Muscle layer of duodenum (tissue), 2 donors: ENCODE data around the gene IL23R.

Experiments
- H3K27ac ChIP-seq: one replicate; pipeline ENCODE4 v1.7.0; 2013; ENCODE audit warnings: mild to moderate bottlenecking, low read length
- H3K27me3 ChIP-seq: one replicate; pipeline ENCODE4 v1.7.0; 2013; ENCODE audit warnings: low read depth, mild to moderate bottlenecking, control low read depth, low read length
- H3K36me3 ChIP-seq, 2 donors: one replicate each; pipeline ENCODE4 v1.7.0; 2013; ENCODE audit warnings: low read length in 2 of 2, control low read depth in 1 of 2, mild to moderate bottlenecking in 1 of 2; ENCODE audit not compliant: insufficient read depth in 2 of 2, control insufficient read depth in 1 of 2
- H3K4me1 ChIP-seq, 2 donors: one replicate each; pipeline ENCODE4 v1.7.0; 2013; ENCODE audit warnings: low read length in 2 of 2, mild to moderate bottlenecking in 2 of 2, control low read depth in 1 of 2, moderate library complexity in 1 of 2; ENCODE audit not compliant: insufficient read depth in 2 of 2, control insufficient read depth in 1 of 2
- H3K4me3 ChIP-seq, 2 donors: one replicate each; pipeline ENCODE4 v1.7.0; 2013; ENCODE audit warnings: low read length in 2 of 2, low read depth in 1 of 2, mild to moderate bottlenecking in 1 of 2
- H3K9me3 ChIP-seq, 2 donors: one replicate each; pipeline ENCODE4 v1.7.0; 2013; ENCODE audit warnings: low read length in 2 of 2, control low read depth in 1 of 2, mild to moderate bottlenecking in 1 of 2; ENCODE audit not compliant: control insufficient read depth in 1 of 2
- donor health status: healthy.

The IL23R gene

DNA sequence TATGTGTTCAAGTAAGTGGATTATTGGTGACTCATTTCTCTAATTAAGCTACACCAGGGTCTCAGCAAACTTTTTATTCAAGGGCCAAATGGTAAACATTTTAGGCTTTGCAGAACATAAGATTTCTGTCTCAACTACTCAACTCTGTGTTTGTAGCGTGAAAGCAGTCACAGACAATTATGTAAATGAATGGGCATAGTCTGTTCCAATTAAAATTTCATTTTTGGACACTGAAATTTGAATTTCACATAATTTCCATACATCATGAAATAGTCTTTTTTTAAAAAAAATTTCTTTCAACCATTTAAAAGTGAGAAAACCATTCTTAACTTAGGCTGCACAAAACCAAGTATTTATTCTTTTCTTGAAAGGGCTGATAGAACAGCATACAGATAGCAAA is 50.1 kb downstream of the IL23R start:
- Histone ChIP-seq H3K4me1 (no peaks in the 10 kb centered on the region), H3K27ac (no peak overlapping the region), H3K36me3 (no peaks in the 10 kb centered on the region), H3K9me3 (no peaks in the 10 kb centered on the region), H3K4me3 (no peak overlapping the region), H3K27me3 (no peaks in the 10 kb centered on the region)

DNA sequence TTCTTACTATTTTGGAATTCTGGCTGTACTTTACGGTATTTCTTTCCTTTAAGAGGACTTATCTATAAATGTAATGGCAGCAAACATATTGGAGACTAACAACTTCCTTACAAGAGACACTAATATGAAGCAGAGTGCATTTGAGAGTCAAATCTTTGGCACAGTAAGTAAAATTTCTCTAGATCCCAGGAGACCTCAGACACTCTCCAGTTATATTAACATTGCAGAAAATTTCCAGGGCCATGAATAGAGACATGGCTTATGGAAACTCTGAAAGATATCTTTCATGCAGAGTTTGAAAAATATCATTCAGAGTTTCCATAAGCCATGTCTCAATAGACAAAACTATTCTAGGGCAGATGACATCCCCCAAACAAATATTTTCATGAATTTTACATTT is 51.2 kb downstream of the IL23R start:
- Histone ChIP-seq H3K4me3 (no peak overlapping the region), H3K27me3 (no peaks in the 10 kb centered on the region), H3K4me1 (no peaks in the 10 kb centered on the region), H3K36me3 (no peaks in the 10 kb centered on the region), H3K27ac (no peak overlapping the region), H3K9me3 (no peaks in the 10 kb centered on the region)

DNA sequence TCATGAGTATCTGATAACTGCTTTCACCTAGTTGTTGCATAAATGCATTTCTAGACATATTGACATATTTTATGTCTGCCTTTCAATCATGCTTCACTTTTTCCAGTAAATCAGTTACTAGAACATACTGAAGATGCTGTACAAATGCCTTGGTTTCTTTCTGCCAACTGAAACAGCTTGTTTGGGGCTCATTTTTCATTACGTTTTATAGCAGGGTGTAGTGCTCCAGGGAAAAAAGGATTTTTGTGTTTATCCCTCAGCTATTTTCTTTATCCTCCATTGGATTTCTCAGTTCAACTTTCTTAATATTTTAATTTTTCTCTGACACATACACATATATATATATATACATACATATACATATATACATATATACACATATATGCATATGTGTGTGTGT is 51.7 kb downstream of the IL23R start:
- Histone ChIP-seq H3K36me3 (no peaks in the 10 kb centered on the region), H3K9me3 (no peaks in the 10 kb centered on the region), H3K27ac (no peak overlapping the region), H3K4me3 (no peak overlapping the region), H3K27me3 (no peaks in the 10 kb centered on the region), H3K4me1 (no peaks in the 10 kb centered on the region)

DNA sequence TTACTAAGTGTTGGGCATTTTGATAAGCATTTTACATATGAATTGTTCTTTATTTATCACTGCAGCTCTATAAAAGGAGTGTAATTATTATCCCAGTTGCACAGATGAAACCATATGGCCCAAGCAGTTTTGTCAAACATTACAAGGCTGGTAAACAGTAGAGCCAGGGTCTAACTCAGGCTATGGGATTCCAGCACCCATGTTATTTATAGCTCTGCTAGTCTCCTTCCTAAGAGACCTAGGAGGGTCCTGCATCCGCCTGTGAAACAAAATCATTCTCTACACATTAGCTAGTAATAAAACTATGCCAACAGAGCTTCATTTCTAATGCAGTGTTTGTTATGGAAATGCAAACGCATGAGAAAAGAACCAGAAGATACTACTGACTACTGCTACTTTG is 58.6 kb downstream of the IL23R start:
- Histone ChIP-seq H3K27ac (no peak overlapping the region), H3K27me3 (no peaks in the 10 kb centered on the region), H3K4me1 (no peaks in the 10 kb centered on the region)

DNA sequence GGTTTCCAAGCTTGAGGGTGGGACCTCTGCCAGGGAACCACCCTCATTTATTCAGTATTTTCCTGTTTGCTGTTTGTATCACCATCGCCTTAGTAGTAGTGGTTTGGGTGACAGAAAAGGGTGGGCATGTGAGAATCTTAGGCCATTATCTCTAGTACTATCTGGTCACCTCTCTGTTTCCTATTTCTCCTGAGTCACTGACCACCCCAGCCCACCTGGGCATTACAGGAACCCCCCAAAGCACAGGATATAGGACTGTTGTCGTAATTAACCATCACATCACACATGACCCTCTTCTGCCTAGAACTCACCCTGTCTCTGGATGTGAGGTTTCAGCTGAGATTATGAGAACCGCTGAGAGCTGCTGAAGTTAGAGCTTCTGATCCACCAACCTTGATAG is 60.4 kb downstream of the IL23R start:
- H3K9me3 ChIP-seq, result no peaks in the 10 kb centered on the region
- H3K27ac ChIP-seq, result no peak overlapping the region
- no peaks in the 10 kb centered on the region for H3K27me3 ChIP-seq
- no peak overlapping the region for H3K4me3 ChIP-seq
- no peaks in the 10 kb centered on the region for H3K36me3 ChIP-seq
- no peaks in the 10 kb centered on the region for H3K4me1 ChIP-seq

More for the DNA sequence above, 58.6 kb downstream of the IL23R start:
- Histone ChIP-seq H3K9me3 (no peaks in the 10 kb centered on the region), H3K4me3 (no peak overlapping the region), H3K36me3 (no peaks in the 10 kb centered on the region)

DNA sequence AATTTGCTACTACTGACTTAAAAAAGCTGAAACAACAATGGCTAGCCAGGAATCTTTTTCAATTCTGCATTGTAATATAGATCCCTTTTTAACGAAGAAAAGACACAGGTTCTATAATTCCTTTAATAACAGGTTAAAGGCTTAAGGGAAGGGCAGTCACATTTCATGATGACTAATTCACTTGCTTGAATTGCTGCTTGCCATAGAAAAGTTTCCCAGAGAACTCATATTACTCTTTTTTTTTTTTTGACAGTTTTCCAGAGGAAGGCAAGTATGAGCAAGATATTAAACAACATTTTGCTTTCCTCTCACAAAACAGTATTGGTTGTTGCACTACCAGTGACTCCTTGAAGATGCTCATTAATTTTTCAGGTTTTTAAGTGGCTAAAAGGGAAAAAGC is 60.9 kb downstream of the IL23R start:
- H3K4me1 ChIP-seq, result no peaks in the 10 kb centered on the region
- no peaks in the 10 kb centered on the region for H3K36me3 ChIP-seq
- no peaks in the 10 kb centered on the region for H3K9me3 ChIP-seq
- no peak overlapping the region for H3K4me3 ChIP-seq
- H3K27me3 ChIP-seq, result no peaks in the 10 kb centered on the region
- H3K27ac ChIP-seq, result no peak overlapping the region

DNA sequence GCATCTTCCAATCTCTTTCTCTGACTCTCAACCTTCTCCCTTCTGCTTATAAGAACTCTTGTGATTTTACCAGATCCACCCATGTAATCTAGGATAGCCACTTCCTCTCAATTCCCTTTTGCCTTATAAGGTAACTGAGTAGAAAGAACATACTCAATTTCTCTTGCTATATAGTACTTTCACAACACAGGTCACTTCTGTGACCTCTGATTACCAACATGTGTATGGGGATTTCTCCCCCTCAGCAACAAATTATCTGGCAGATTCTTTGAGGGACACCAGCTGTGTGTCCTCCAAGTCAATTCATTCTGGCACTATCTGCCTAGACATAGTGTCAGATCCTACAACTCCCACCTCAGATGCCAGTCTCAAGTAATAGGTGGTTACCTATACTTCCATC is 62.5 kb downstream of the IL23R start:
- Histone ChIP-seq H3K9me3 (no peaks in the 10 kb centered on the region), H3K4me3 (no peak overlapping the region), H3K27me3 (no peaks in the 10 kb centered on the region), H3K4me1 (no peaks in the 10 kb centered on the region), H3K27ac (no peak overlapping the region), H3K36me3 (no peaks in the 10 kb centered on the region)

DNA sequence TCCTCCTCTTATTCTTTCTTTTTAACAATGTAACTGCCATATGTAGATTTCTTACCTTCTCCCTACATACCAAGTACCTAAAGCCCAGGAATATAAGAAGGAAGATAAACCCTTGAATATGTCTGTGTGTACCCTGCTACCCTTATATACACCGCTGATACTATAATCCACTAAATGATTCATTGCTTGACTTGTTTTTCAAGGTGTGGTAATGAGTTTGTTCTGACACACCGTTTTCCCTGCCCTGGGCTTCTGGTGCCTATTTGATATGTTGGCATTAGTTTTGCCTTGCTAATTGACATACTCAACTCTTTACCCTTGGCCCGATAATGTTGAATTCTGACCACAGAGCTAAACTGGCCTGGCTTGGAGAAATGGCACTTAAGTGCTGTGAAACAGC is 64.3 kb downstream of the IL23R start:
- H3K27ac ChIP-seq, result no peak overlapping the region
- H3K4me1 ChIP-seq, result no peaks in the 10 kb centered on the region
- no peak overlapping the region for H3K4me3 ChIP-seq
- H3K36me3 ChIP-seq, result no peaks in the 10 kb centered on the region
- no peaks in the 10 kb centered on the region for H3K9me3 ChIP-seq
- no peaks in the 10 kb centered on the region for H3K27me3 ChIP-seq

DNA sequence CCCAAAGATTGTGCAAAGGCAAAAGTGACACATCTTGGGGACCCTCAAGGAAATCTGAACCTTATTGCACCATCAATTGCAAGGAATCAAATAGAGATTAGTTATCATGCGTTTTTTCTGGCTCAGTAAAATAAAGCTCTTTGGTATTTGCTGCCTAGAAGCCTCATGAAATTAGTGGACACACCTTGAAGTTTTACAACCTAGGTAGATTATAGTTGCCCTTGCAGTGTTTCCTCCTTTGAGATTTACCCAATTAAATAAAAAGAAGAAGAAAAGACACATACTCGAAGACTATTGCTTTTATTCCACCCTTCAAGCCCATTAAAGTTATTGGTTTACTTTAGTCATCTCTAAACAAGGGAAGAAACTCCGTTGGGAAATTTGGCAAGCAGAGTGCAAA is 70.0 kb downstream of the IL23R start:
- no peak overlapping the region for H3K4me3 ChIP-seq
- H3K9me3 ChIP-seq, result no peaks in the 10 kb centered on the region
- H3K27ac ChIP-seq, result no peak overlapping the region
- H3K36me3 ChIP-seq, result no peaks in the 10 kb centered on the region
- H3K4me1 ChIP-seq, result no peaks in the 10 kb centered on the region
- no peaks in the 10 kb centered on the region for H3K27me3 ChIP-seq

DNA sequence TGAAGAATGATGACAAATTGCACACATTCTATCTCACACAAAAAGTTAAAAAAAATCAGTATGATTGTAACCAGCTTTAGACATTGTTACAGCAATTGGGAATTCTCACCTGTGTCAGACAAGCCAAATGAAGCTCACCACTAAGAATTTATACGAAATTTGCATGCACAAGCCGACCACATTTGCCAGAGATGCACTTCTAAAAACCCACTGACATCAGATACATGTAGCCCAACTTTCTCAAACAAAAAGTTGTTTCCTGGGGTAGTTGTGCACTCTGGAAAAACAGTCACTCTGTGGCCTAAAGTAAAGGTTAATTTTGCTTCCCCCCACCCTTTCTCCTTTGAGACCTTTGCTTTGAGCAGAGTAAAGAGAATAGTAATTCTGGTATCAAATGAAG is 73.5 kb downstream of the IL23R start:
- Histone ChIP-seq H3K4me1 (no peaks in the 10 kb centered on the region), H3K27me3 (no peaks in the 10 kb centered on the region), H3K27ac (no peak overlapping the region), H3K36me3 (no peaks in the 10 kb centered on the region), H3K9me3 (no peaks in the 10 kb centered on the region), H3K4me3 (no peak overlapping the region)

DNA sequence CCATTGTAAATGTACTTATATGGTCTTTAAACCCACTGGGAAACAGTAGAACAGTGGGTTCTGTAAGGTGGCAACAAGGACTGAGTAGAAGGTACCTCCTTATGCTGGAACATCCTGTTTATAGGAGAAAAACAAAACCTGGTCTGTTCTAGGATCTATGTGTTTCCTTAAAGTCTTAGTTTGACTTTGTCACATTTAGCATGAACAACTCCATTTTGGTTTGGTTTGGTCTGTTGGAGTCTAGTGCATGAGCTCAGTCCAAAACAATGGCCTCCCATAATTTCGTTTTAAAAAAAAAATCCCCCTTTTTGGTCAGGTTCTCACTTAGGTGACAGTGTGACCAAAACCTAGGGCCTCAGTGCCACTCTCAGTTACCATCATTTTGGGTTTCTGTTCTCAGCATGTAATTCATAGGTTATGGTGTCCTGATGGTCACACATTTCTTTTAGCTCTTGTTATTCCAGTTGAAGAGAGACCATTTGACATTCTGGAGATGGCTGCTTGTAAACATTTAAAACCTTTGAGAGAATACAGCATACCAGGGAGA is 75.0 kb downstream of the IL23R start:
- H3K27me3 ChIP-seq, result no peaks in the 10 kb centered on the region
- no peak overlapping the region for H3K4me3 ChIP-seq
- no peaks in the 10 kb centered on the region for H3K36me3 ChIP-seq
- no peaks in the 10 kb centered on the region for H3K4me1 ChIP-seq
- H3K27ac ChIP-seq, result no peak overlapping the region
- H3K9me3 ChIP-seq, result no peaks in the 10 kb centered on the region

DNA sequence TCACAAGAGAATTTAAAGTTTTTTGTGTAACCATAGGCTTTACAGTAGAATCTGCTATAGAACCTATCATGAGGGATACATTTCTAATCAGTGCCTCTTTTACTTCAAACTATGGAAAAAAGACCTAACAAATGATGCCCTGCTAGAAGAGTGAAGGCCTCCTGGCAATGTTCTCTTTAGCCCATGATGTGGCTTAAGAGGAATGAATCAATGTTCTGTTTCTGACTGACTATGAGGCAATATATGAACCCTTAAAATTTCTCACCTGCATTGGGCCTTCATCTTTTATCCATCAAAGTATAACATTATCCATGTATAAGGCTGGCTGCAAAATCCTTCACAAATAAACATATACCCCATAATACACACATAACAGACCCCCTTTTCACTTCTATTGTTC is 75.8 kb downstream of the IL23R start:
- no peaks in the 10 kb centered on the region for H3K27me3 ChIP-seq
- no peaks in the 10 kb centered on the region for H3K4me1 ChIP-seq
- H3K27ac ChIP-seq, result no peak overlapping the region
- H3K4me3 ChIP-seq, result no peak overlapping the region
- H3K36me3 ChIP-seq, result no peaks in the 10 kb centered on the region
- no peaks in the 10 kb centered on the region for H3K9me3 ChIP-seq
